Activated T-helper 1 cell treated with anti-CD3 and anti-CD28 coated beads, Interleukin-12 subunit alpha, Interleukin-12 subunit beta, Interleukin-2, Interleukin-4 antibody, amounts not matched to agents 30 ng/mL and 10 ng/mL and 1 ng/mL, durations not matched to agents 14 hours and 24 hours and 36 hours (primary cell): ENCODE measurements around the gene PLCB4. TPM values are rescaled to one million over a fixed set of nuclear protein-coding genes. Genes with fewer than 3 reads are reported as not detected.

Source experiments
- DNase-seq: peaks from one replicate; pipeline ENCODE4 v3.0.0; 2021; ENCODE audit warnings: low spot score
- H3K27ac Mint-ChIP-seq: one replicate; pipeline ENCODE4 v1.8.0; 2021; ENCODE audit warnings: mild to moderate bottlenecking, mixed read lengths
- H3K27me3 Mint-ChIP-seq: one replicate; pipeline ENCODE4 v1.8.0; 2022; ENCODE audit warnings: mild to moderate bottlenecking, moderate library complexity, mixed read lengths; ENCODE audit not compliant: insufficient read depth
- H3K36me3 Mint-ChIP-seq: one replicate; pipeline ENCODE4 v1.8.0; 2021; ENCODE audit warnings: low read depth, mixed read lengths
- H3K4me1 Mint-ChIP-seq: one replicate; pipeline ENCODE4 v1.8.0; 2021; ENCODE audit warnings: low read depth, mixed read lengths
- H3K4me3 Mint-ChIP-seq: one replicate; pipeline ENCODE4 v1.8.0; 2021; ENCODE audit warnings: mild to moderate bottlenecking, moderate library complexity, mixed read lengths
- H3K9me3 Mint-ChIP-seq: one replicate; pipeline ENCODE4 v1.8.0; 2021; ENCODE audit warnings: mixed read lengths
- intact Hi-C: fragments of 100-400 bp; cut with micrococcal nuclease; formaldehyde crosslinking; loops from one replicate; pipeline ENCODE4 v1.15.1; 2024
- total RNA-seq: library from RNA; stranded (reverse); gene quantifications from 2 replicates; pipeline ENCODE4 v1.2.3, GENCODE V29; 2022

Gene PLCB4
- total RNA-seq, 1 donor from 2014 or later, result not detected

- Mint-ChIP-seq H3K4me3 (no peak overlapping the region), H3K27me3 (peaks cover 1% of the 10 kb centered on the region), H3K9me3 (no peaks in the 10 kb centered on the region), H3K27ac (no peak overlapping the region), H3K36me3 (no peaks in the 10 kb centered on the region), H3K4me1 (no peaks in the 10 kb centered on the region)
- no peak for DNase-seq
- intact Hi-C loops, result no loop called here
Observed at GRCh38 chr20:9330151-9330550, 261.3 kb downstream of the PLCB4 start.

DNA sequence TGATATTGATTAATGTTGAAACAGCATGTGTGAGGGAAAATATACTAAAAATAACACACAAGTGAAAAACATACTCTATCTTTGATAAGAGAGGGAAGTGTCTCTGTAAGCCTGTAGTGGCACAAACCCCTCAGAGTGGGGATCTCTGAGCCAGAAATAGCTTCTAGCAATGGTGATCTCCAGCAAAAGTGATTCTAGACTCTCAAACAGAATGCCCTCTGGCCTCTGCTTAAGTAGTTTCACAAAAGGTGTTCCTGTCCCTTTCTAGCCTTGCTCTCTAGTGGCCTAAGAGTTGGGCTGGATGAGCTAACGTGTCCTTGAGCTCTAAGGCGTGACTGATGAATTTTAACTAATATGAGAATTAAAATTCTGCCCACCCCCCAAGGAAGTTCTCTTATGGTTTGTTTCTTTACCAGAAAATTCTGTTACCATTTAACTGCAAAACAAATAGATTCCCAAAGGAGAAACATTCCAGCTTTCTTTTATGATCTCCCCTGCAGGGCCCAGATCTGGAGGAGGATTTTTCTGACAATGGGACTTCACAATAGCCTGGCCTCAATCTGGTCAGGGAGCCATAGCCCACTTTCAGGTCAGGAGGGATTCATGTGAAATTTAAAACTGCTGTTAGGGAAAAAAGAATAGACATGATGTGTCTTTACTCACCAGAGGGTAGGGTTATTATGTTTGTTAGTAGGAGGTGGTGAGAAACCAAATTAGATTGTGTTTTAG is 263.0 kb downstream of the PLCB4 start:
- intact Hi-C loops, result no loop called here
- Mint-ChIP-seq H3K4me1 (no peaks in the 10 kb centered on the region), H3K27me3 (peaks cover 1% of the 10 kb centered on the region), H3K36me3 (no peaks in the 10 kb centered on the region), H3K9me3 (no peaks in the 10 kb centered on the region), H3K4me3 (no peak overlapping the region), H3K27ac (no peak overlapping the region)
- DNase-seq, result no peak

DNA sequence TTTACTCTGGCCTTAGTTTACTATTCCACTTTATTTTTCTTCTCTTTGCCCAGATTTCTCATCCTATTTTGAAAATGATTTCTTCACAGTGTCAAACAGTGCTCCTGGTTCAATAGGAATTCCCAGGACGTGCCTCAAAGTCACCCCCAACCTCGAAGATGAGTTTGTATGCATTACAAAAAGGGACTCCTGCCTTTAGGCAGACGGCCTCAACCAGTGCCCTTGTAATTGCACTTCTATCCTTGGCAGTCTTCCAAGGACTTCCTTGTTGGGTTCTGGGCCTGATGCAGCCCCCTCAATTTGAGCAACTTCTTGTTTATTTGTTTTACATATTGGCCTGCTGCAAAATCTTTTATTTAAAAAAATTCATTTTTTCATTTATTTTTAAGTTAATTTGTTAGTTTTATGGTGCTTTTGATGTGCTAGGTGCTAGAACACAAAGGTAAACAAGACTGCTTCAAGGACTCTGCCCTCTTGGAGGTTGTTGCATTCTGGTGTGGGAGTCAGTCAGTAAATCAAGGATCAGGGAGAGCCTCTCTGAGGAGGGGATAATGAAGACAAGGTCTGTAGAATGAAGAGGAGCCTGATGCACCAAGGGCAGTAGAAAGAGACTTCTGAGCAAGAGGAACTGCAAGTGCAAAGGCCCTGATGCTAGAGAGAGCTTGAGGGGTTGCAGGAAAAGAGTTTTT is 264.0 kb downstream of the PLCB4 start:
- H3K9me3 Mint-ChIP-seq, result no peaks in the 10 kb centered on the region
- no peak for DNase-seq
- H3K4me3 Mint-ChIP-seq, result no peak overlapping the region
- intact Hi-C loops, result no loop called here
- H3K4me1 Mint-ChIP-seq, result no peaks in the 10 kb centered on the region
- no peaks in the 10 kb centered on the region for H3K36me3 Mint-ChIP-seq
- H3K27me3 Mint-ChIP-seq, result peaks cover 1% of the 10 kb centered on the region
- H3K27ac Mint-ChIP-seq, result no peak overlapping the region

GRCh38 chr20:9334866-9335265 is 266.0 kb downstream of the PLCB4 start:
- intact Hi-C loops, result no loop called here
- no peak overlapping the region for H3K27ac Mint-ChIP-seq
- no peak overlapping the region for H3K4me3 Mint-ChIP-seq
- H3K4me1 Mint-ChIP-seq, result no peaks in the 10 kb centered on the region
- DNase-seq, result no peak
- H3K27me3 Mint-ChIP-seq, result peaks cover 1% of the 10 kb centered on the region
- peaks cover 3% of the 10 kb centered on the region for H3K9me3 Mint-ChIP-seq
- H3K36me3 Mint-ChIP-seq, result no peaks in the 10 kb centered on the region

- intact Hi-C loops, result no loop called here
- Mint-ChIP-seq H3K27me3 (no peaks in the 10 kb centered on the region), H3K9me3 (peaks cover 3% of the 10 kb centered on the region), H3K36me3 (no peaks in the 10 kb centered on the region), H3K4me3 (no peak overlapping the region), H3K4me1 (no peaks in the 10 kb centered on the region), H3K27ac (no peak overlapping the region)
- no peak for DNase-seq
Observed at GRCh38 chr20:9338101-9338500, 269.2 kb downstream of the PLCB4 start.

GRCh38 chr20:9339708-9340107 is 270.8 kb downstream of the PLCB4 start:
- no peaks in the 10 kb centered on the region for H3K36me3 Mint-ChIP-seq
- H3K4me1 Mint-ChIP-seq, result no peaks in the 10 kb centered on the region
- DNase-seq, result no peak
- intact Hi-C loops, result no loop called here
- H3K9me3 Mint-ChIP-seq, result peaks cover 3% of the 10 kb centered on the region
- no peak overlapping the region for H3K27ac Mint-ChIP-seq
- no peak overlapping the region for H3K4me3 Mint-ChIP-seq
- H3K27me3 Mint-ChIP-seq, result no peaks in the 10 kb centered on the region

DNA sequence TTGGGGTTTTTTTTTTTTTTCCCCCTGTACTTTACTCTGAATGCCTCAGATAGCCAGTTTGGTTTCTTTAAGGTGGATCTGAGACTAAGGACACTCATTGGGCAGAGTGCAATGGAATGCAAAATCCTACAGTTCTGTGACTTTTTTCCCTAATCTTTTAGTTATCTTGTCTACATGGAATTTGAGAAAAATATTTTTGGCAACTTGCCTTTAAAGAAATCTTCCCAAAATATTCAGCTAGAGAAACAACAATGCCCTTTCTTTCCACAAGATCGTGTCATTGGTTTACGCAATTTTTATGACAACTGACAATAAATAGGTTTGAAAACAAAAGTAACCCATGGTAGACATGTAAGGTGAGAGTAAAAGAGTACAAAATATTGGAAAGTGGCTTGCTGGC is 273.8 kb downstream of the PLCB4 start:
- no peak for DNase-seq
- Mint-ChIP-seq H3K27ac (no peak overlapping the region), H3K9me3 (peaks cover 3% of the 10 kb centered on the region), H3K4me3 (no peak overlapping the region), H3K36me3 (no peaks in the 10 kb centered on the region), H3K27me3 (no peaks in the 10 kb centered on the region), H3K4me1 (no peaks in the 10 kb centered on the region)
- intact Hi-C loops, result no loop called here

- Mint-ChIP-seq H3K27me3 (no peaks in the 10 kb centered on the region), H3K4me3 (no peak overlapping the region), H3K9me3 (no peaks in the 10 kb centered on the region), H3K36me3 (no peaks in the 10 kb centered on the region), H3K4me1 (no peaks in the 10 kb centered on the region), H3K27ac (no peak overlapping the region)
- DNase-seq, result no peak
- intact Hi-C loops, result no loop called here
Observed at GRCh38 chr20:9344083-9344920, 275.4 kb downstream of the PLCB4 start.

DNA sequence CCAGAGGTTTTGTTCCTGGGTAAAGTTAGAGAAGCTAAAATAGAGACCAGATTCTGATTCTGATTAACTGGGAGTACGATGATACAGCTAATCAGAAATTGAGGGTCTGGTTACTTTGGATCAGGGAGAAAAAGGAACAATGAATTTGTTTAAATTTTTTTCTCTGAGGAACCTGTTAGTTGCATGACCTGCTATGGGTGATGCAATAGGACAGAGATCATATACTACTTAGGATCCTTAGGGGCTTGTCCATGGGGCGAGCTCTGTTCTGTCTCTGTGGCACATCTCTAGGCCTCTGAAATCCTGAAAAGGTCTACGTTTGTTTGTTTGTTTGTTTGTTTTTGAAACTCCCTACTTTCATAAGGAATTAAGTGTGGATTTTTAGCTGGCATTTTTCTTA is 279.4 kb downstream of the PLCB4 start:
- Mint-ChIP-seq H3K27me3 (no peaks in the 10 kb centered on the region), H3K4me3 (no peak overlapping the region), H3K9me3 (no peaks in the 10 kb centered on the region), H3K36me3 (no peaks in the 10 kb centered on the region), H3K4me1 (no peaks in the 10 kb centered on the region), H3K27ac (no peak overlapping the region)
- DNase-seq, result no peak
- intact Hi-C loops, result no loop called here

GRCh38 chr20:9348747-9349146 is 279.9 kb downstream of the PLCB4 start:
- no peak overlapping the region for H3K4me3 Mint-ChIP-seq
- H3K9me3 Mint-ChIP-seq, result no peaks in the 10 kb centered on the region
- intact Hi-C loops, result no loop called here
- DNase-seq, result no peak
- H3K27me3 Mint-ChIP-seq, result no peaks in the 10 kb centered on the region
- no peaks in the 10 kb centered on the region for H3K4me1 Mint-ChIP-seq
- no peaks in the 10 kb centered on the region for H3K36me3 Mint-ChIP-seq
- H3K27ac Mint-ChIP-seq, result no peak overlapping the region

DNA sequence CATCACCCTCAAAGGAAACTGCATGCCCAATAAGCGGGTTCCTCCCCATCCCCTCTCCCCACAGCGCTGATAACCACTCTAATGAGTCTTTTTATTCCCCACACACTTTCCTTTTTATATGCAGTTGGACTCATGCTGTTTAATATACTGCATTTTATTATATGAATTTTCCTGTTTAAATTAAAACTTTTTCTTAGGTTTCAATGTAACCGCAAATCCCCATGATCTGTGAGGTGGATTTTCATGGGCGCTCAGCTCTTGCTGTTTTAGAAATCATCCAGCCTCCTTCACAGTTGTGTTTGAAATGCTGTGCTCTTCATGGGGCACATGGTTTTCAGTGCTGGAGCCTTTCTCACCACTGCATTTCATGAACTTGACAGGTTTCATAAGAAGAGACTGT is 280.4 kb downstream of the PLCB4 start:
- Mint-ChIP-seq H3K4me1 (no peaks in the 10 kb centered on the region), H3K27ac (no peak overlapping the region), H3K9me3 (no peaks in the 10 kb centered on the region), H3K4me3 (no peak overlapping the region), H3K36me3 (no peaks in the 10 kb centered on the region), H3K27me3 (no peaks in the 10 kb centered on the region)
- intact Hi-C loops, result no loop called here
- DNase-seq, result no peak

GRCh38 chr20:9352739-9353138 is 283.9 kb downstream of the PLCB4 start:
- H3K27me3 Mint-ChIP-seq, result no peaks in the 10 kb centered on the region
- H3K9me3 Mint-ChIP-seq, result no peaks in the 10 kb centered on the region
- no peaks in the 10 kb centered on the region for H3K4me1 Mint-ChIP-seq
- no peak overlapping the region for H3K4me3 Mint-ChIP-seq
- no peaks in the 10 kb centered on the region for H3K36me3 Mint-ChIP-seq
- intact Hi-C loops, result no loop called here
- DNase-seq, result no peak
- no peak overlapping the region for H3K27ac Mint-ChIP-seq
